B cell (primary cell): ENCODE measurements around the gene ERC2.

ENCODE experiments used
- CTCF ChIP-seq: fragments of 200-600 bp; IDR thresholded peaks from one replicate; pipeline ENCODE4 v1.8.0; 2022; ENCODE audit warnings: antibody characterized with exemption, mild to moderate bottlenecking
- EZH2 ChIP-seq: IDR thresholded peaks from 2 replicates; pipeline ENCODE4 v1.6.1; 2012; ENCODE audit warnings: borderline replicate concordance, low read depth, mild to moderate bottlenecking, moderate library complexity, low read length; ENCODE audit not compliant: insufficient read depth, poor library complexity, severe bottlenecking

DNA sequence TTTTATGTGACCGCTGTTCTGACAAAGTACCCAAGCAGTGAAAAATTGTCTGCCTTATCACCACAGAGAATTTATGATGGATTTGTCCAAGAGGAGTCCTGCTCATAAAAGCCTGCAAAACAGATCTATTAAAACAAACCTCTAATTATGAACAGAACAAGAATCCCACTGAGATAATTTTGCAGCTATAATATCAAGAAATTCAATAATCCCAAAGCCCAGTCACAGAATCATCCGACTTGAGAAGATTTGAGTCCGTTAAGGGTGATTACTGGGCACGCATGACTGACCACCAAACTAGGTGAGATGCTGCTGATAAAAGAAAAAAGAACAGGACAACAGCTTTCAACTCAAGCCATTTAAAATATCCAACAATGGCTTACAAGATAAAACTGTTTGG, 750.2 kb downstream of the ERC2 start:
- TF ChIP-seq CTCF (no peak), EZH2 (no peak)
